GM19438 (cell line): ENCODE data around the gene CPB2.

Experiments
- ATAC-seq: cut with Tn5 transposase; IDR thresholded peaks from one replicate; pipeline ENCODE4 v1.9.1; 2021; ENCODE audit warnings: low read depth; ENCODE audit not compliant: unreplicated experiment

Gene CPB2

DNA sequence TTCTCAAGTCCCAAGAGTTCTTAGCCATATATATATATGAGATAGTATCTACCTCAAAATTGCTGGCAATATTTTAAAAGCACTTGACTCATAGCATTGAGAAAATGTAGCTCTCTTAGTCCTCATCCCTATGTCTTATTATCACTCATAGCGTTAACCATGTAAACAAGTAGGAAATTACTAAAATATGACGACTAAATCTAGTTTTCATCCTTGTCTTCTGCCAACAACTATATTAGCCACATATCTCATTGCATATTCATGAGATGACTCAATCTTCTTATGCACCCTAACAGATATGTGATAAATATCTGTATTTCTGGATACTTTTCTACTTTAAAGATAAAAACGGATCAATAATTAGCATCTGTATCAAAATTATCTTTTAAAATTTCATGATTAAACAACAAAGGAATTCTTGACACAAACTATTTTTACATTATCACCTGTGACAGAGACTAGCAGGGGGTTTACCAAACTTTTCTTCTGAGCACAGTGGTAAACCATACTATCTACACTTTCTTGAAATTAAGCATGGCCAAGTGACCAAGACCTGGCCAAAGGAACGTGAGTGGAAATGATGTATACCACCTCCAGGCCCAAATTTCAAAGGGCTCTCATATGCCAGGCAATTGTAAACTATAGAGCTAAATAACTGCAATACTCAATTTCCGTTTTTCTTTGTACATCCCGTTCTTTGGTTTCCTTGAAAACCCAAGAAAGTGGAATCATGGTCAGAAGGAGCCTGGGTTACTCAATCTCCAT, 98.0 kb downstream of the CPB2 start:
- ATAC-seq, result no peak

DNA sequence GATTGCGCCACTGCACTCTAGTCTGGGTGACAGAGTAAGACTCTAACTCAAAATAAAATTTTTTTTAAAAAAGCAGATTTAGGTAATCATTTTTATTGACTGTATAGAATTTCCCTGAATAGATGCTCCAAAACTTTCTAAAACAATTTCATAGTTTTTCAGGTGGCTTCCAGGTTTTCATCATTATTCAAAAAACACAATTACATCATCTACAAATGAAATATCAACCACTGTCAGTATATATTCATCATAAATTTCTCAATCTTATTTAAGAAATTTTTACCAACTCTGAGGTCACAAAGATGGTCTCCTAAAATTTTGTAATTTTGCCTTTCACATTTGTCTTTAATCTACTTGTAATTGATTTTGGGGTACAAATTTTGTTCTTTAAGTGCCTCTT, 100.3 kb downstream of the CPB2 start:
- ATAC-seq, result no peak
